Breast epithelium (tissue), 3 donors: Measurements from ENCODE around the gene PGS1.

Experiments
- CTCF ChIP-seq, 3 donors: fragments of 450-650 bp; IDR thresholded peaks; one replicate each; pipeline ENCODE4 v1.5.1; 2016 to 2017; ENCODE audit warnings: antibody characterized with exemption in 3 of 3, mild to moderate bottlenecking in 3 of 3, moderate library complexity in 3 of 3
- POLR2A ChIP-seq: fragments of 450-650 bp; IDR thresholded peaks from one replicate; pipeline ENCODE4 v1.6.1; 2016; ENCODE audit warnings: antibody characterized with exemption, mild to moderate bottlenecking, moderate library complexity
- POLR2AphosphoS5 ChIP-seq, 3 donors: sonication (generic); formaldehyde crosslinking; IDR thresholded peaks; one replicate each; pipeline ENCODE4 v1.6.1; 2017; ENCODE audit warnings: antibody characterized with exemption in 3 of 3

GRCh38 chr17:78422872-78423588 lies 44.6 kb downstream of the PGS1 start:
- no peak for TF ChIP-seq CTCF (IDR thresholded peaks at IDR 0.05)
- TF ChIP-seq POLR2A = no peak
- TF ChIP-seq POLR2AphosphoS5 (IDR thresholded peaks at IDR 0.05) = no peak
